GM23338 (cell line): Measurements from ENCODE around the gene ACTG1. TPM values are rescaled to one million over a fixed set of nuclear protein-coding genes. Genes with fewer than 3 reads are reported as not detected.

ENCODE experiments used
- ATAC-seq: fragments of 200-7000 bp; cut with Tn5 transposase; 3 replicates; pipeline ENCODE4 v1.9.1; 2020
- DNase-seq: peaks from one replicate; pipeline ENCODE4 v3.0.0-alpha.2; 2015; ENCODE audit warnings: low spot score
- H2AFZ ChIP-seq: fragments of 200-600 bp; sonication (generic); 2 replicates; pipeline ENCODE4 v1.8.0; 2016; ENCODE audit warnings: antibody characterized with exemption, mild to moderate bottlenecking, moderate library complexity
- H3F3A ChIP-seq: fragments of 200-600 bp; sonication (generic); replicated peaks from 2 replicates; pipeline ENCODE4 v1.8.0; 2017; ENCODE audit warnings: antibody characterized with exemption, mixed run types, low read depth
- H3K27ac ChIP-seq: fragments of 200-600 bp; sonication (generic); 2 replicates; pipeline ENCODE4 v1.6.1; 2016; ENCODE audit warnings: low read depth
- H3K27me3 ChIP-seq: fragments of 200-600 bp; sonication (generic); 2 replicates; pipeline ENCODE4 v1.8.0; 2016; ENCODE audit warnings: mild to moderate bottlenecking, mixed run types, moderate library complexity; ENCODE audit not compliant: insufficient read depth
- H3K36me3 ChIP-seq: fragments of 200-600 bp; sonication (generic); 2 replicates; pipeline ENCODE4 v1.8.0; 2016; ENCODE audit warnings: mild to moderate bottlenecking; ENCODE audit not compliant: insufficient read depth
- H3K4me1 ChIP-seq: fragments of 200-600 bp; sonication (generic); 2 replicates; pipeline ENCODE4 v1.8.0; 2016; ENCODE audit warnings: mild to moderate bottlenecking, moderate library complexity; ENCODE audit not compliant: insufficient read depth
- H3K4me2 ChIP-seq: fragments of 200-600 bp; sonication (generic); 2 replicates; pipeline ENCODE4 v1.7.1; 2017; ENCODE audit warnings: mixed run types
- H3K4me3 ChIP-seq: fragments of 200-600 bp; sonication (generic); 2 replicates; pipeline ENCODE4 v1.6.1; 2016; ENCODE audit warnings: mixed run types
- H3K79me2 ChIP-seq: fragments of 200-600 bp; sonication (generic); replicated peaks from 2 replicates; pipeline ENCODE4 v1.8.0; 2017; ENCODE audit warnings: mild to moderate bottlenecking; ENCODE audit not compliant: insufficient read depth
- H3K9me2 ChIP-seq: fragments of 200-600 bp; sonication (generic); 2 replicates; pipeline ENCODE4 v1.8.0; 2017; ENCODE audit not compliant: insufficient read depth
- H4K20me1 ChIP-seq: fragments of 200-600 bp; sonication (generic); replicated peaks from 2 replicates; pipeline ENCODE4 v1.8.0; 2017; ENCODE audit warnings: mild to moderate bottlenecking; ENCODE audit not compliant: insufficient read depth
- H3K27ac Mint-ChIP-seq: 2 replicates; pipeline ENCODE4 v1.8.0; 2020; ENCODE audit warnings: inconsistent platforms, mild to moderate bottlenecking, moderate library complexity, mixed read lengths
- H3K27me3 Mint-ChIP-seq: 3 replicates; pipeline ENCODE4 v1.8.0; 2022; ENCODE audit warnings: low read depth, mild to moderate bottlenecking, moderate library complexity, mixed read lengths, inconsistent platforms; ENCODE audit not compliant: insufficient read depth, poor library complexity
- H3K36me3 Mint-ChIP-seq: 3 replicates; pipeline ENCODE4 v1.8.0; 2021; ENCODE audit warnings: low read depth, mild to moderate bottlenecking, inconsistent platforms, moderate library complexity, mixed read lengths
- H3K4me1 Mint-ChIP-seq: 3 replicates; pipeline ENCODE4 v1.8.0; 2020; ENCODE audit warnings: mild to moderate bottlenecking, inconsistent platforms, mixed read lengths
- H3K4me3 Mint-ChIP-seq: 3 replicates; pipeline ENCODE4 v1.8.0; 2021; ENCODE audit warnings: moderate library complexity, mild to moderate bottlenecking, inconsistent platforms, mixed read lengths
- H3K9me3 Mint-ChIP-seq: 3 replicates; pipeline ENCODE4 v1.8.0; 2020; ENCODE audit warnings: moderate library complexity, mild to moderate bottlenecking, inconsistent platforms, mixed read lengths
- CREB1 ChIP-seq: fragments of 250-450 bp; sonication (Bioruptor Pico); IDR thresholded peaks from 2 replicates; pipeline ENCODE4 v1.5.0; 2020; ENCODE audit warnings: low read depth, mild to moderate bottlenecking, moderate library complexity
- JUNB ChIP-seq: IDR thresholded peaks from one replicate; pipeline ENCODE4 v1.6.1; 2016; ENCODE audit warnings: antibody characterized with exemption; ENCODE audit not compliant: unreplicated experiment
- ZNF114 ChIP-seq: fragments of 250-450 bp; sonication (Bioruptor Pico); IDR thresholded peaks from 2 replicates; pipeline ENCODE4 v1.5.0; 2020; ENCODE audit warnings: mild to moderate bottlenecking, moderate library complexity
- polyA plus RNA-seq: library from polyadenylated mRNA; unstranded; fragments of >200 nt; fragmentation: Nextera tagmentation; extraction: Ambion mirVana; gene quantifications from 2 replicates; pipeline ENCODE4 v1.2.1, GENCODE V29; 2016
- total RNA-seq: library from RNA; depleted of rRNA; stranded (reverse); fragments of >200 nt; shearing (Covaris generic); gene quantifications from 2 replicates; pipeline ENCODE4 v1.2.3, GENCODE V29; 2014
- TF ChIP-seq, protein P1 (sequence below): fragments of 250-450 bp; sonication (Bioruptor Pico); IDR thresholded peaks from 2 replicates; pipeline ENCODE4 v1.5.0; 2020; ENCODE audit warnings: mild to moderate bottlenecking, moderate library complexity
- TF ChIP-seq, protein P2 (sequence below), 2 experiments: fragments of 200-600 bp in 1 of 2; sonication (generic) in 1 of 2; conservative IDR thresholded peaks; 2 replicates each; pipeline versions ENCODE4 v1.5.1 to v1.6.1; 2016 to 2017; ENCODE audit warnings: antibody characterized with exemption in 2 of 2, low read depth in 2 of 2, mild to moderate bottlenecking in 2 of 2, moderate library complexity in 1 of 2
- TF ChIP-seq, protein P3 (sequence below): IDR thresholded peaks from 2 replicates; pipeline ENCODE4 v1.6.1; 2016; ENCODE audit warnings: antibody characterized with exemption

ACTG1 gene
- total and polyA plus RNA-seq, 2 experiments from 2014 or later = 1,867 to 4,739 TPM

DNA sequence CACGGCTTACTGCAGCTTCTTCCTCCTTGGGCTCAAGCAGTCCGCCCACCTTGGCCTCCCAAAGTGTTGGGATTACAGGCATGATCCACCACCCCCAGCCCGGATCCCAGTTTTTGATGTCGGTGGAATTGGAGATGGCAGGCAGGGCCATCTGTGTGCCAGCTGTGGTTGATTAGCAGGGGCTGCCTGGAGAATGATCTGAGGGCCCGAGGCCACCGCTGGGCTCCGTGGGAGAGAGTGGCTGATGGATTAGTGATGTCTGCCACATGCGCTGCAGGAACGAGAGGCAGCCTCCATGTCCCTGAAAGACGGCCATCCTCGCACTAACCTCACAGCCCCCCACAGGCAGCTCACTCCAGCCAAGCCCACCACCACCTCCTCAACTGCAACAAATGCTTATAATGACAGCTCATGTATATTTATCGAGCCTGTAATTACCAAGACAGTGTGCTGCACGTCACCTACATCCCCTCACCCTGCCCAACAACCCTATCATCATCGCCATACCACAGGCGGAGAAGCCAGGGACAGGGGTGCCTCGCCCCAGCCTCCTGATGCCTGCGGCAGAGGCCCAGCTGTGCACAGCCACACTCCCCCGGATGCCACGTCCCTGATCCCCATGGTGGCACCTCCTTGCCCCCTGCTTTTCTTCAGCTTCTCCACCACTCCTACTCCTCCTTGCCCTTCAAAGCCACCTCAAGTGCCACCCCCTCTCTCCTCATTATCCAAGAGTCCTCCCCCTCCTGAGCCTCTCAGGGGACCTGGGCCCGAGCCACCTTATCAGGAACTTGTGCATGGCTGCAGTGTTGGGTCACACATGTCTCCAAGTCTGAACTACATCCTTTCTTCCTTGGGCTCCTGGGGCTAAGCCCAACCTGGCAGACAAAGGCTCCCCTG is 33.2 kb downstream of the ACTG1 start (continued):
- TF ChIP-seq, protein P1, sequence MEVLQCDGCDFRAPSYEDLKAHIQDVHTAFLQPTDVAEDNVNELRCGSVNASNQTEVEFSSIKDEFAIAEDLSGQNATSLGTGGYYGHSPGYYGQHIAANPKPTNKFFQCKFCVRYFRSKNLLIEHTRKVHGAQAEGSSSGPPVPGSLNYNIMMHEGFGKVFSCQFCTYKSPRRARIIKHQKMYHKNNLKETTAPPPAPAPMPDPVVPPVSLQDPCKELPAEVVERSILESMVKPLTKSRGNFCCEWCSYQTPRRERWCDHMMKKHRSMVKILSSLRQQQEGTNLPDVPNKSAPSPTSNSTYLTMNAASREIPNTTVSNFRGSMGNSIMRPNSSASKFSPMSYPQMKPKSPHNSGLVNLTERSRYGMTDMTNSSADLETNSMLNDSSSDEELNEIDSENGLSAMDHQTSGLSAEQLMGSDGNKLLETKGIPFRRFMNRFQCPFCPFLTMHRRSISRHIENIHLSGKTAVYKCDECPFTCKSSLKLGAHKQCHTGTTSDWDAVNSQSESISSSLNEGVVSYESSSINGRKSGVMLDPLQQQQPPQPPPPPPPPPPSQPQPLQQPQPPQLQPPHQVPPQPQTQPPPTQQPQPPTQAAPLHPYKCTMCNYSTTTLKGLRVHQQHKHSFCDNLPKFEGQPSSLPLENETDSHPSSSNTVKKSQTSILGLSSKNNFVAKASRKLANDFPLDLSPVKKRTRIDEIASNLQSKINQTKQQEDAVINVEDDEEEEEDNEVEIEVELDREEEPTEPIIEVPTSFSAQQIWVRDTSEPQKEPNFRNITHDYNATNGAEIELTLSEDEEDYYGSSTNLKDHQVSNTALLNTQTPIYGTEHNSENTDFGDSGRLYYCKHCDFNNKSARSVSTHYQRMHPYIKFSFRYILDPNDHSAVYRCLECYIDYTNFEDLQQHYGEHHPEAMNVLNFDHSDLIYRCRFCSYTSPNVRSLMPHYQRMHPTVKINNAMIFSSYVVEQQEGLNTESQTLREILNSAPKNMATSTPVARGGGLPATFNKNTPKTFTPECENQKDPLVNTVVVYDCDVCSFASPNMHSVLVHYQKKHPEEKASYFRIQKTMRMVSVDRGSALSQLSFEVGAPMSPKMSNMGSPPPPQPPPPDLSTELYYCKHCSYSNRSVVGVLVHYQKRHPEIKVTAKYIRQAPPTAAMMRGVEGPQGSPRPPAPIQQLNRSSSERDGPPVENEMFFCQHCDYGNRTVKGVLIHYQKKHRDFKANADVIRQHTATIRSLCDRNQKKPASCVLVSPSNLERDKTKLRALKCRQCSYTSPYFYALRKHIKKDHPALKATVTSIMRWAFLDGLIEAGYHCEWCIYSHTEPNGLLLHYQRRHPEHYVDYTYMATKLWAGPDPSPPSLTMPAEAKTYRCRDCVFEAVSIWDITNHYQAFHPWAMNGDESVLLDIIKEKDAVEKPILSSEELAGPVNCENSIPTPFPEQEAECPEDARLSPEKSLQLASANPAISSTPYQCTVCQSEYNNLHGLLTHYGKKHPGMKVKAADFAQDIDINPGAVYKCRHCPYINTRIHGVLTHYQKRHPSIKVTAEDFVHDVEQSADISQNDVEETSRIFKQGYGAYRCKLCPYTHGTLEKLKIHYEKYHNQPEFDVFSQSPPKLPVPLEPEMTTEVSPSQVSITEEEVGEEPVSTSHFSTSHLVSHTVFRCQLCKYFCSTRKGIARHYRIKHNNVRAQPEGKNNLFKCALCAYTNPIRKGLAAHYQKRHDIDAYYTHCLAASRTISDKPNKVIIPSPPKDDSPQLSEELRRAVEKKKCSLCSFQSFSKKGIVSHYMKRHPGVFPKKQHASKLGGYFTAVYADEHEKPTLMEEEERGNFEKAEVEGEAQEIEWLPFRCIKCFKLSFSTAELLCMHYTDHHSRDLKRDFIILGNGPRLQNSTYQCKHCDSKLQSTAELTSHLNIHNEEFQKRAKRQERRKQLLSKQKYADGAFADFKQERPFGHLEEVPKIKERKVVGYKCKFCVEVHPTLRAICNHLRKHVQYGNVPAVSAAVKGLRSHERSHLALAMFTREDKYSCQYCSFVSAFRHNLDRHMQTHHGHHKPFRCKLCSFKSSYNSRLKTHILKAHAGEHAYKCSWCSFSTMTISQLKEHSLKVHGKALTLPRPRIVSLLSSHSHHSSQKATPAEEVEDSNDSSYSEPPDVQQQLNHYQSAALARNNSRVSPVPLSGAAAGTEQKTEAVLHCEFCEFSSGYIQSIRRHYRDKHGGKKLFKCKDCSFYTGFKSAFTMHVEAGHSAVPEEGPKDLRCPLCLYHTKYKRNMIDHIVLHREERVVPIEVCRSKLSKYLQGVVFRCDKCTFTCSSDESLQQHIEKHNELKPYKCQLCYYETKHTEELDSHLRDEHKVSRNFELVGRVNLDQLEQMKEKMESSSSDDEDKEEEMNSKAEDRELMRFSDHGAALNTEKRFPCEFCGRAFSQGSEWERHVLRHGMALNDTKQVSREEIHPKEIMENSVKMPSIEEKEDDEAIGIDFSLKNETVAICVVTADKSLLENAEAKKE = no peak
- TF ChIP-seq, protein P2, sequence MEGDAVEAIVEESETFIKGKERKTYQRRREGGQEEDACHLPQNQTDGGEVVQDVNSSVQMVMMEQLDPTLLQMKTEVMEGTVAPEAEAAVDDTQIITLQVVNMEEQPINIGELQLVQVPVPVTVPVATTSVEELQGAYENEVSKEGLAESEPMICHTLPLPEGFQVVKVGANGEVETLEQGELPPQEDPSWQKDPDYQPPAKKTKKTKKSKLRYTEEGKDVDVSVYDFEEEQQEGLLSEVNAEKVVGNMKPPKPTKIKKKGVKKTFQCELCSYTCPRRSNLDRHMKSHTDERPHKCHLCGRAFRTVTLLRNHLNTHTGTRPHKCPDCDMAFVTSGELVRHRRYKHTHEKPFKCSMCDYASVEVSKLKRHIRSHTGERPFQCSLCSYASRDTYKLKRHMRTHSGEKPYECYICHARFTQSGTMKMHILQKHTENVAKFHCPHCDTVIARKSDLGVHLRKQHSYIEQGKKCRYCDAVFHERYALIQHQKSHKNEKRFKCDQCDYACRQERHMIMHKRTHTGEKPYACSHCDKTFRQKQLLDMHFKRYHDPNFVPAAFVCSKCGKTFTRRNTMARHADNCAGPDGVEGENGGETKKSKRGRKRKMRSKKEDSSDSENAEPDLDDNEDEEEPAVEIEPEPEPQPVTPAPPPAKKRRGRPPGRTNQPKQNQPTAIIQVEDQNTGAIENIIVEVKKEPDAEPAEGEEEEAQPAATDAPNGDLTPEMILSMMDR (conservative IDR thresholded peaks at IDR 0.05; ENCODE audit: low read depth in 2 of 2) = no peak
- TF ChIP-seq ZNF114 (CRISPR knock-in tag) (no peak), CREB1 (CRISPR knock-in tag) (no peak)

DNA sequence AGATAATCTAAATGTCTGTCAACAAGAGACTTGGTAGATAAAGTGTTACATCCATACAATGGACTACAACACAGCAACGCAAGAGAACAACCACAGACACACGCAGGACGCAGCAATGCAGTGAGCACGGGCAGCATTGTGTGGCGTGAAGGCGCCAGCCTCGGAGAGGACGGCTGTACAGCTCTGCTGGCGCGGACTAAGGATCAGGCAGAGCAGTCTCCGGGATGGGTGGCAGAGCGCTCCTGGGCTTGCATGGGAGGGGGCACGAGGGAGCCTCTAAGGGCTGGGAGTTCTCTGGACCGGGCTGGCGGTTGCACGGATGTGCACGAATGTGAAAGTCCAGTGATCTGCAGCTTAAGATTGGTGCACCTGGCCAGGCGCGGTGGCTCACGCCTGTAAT is 34.5 kb downstream of the ACTG1 start:
- ATAC-seq (no peak), DNase-seq (no peak)
- no peaks in the 10 kb centered on the region; the same call in 2 of the 3 replicates for H3K36me3 Mint-ChIP-seq
- Histone ChIP-seq H3K4me3 (no peak overlapping the region), H3K4me2 (no peak overlapping the region), H3K36me3 (no peaks in the 10 kb centered on the region), H3F3A (no peaks in the 10 kb centered on the region), H3K9me2 (no peaks in the 10 kb centered on the region), H4K20me1 (no peaks in the 10 kb centered on the region), H3K27me3 (peaks cover 32% of the 10 kb centered on the region), H3K4me1 (no peaks in the 10 kb centered on the region; the same call in 1 of the 2 replicates), H2AFZ (no peak overlapping the region), H3K27ac (no peak overlapping the region), H3K79me2 (no peaks in the 10 kb centered on the region)
- H3K27me3 Mint-ChIP-seq = peaks cover 33% of the 10 kb centered on the region
- no peak overlapping the region for H3K27ac Mint-ChIP-seq
- H3K4me3 Mint-ChIP-seq = no peak overlapping the region
- H3K4me1 Mint-ChIP-seq = no peaks in the 10 kb centered on the region; the same call in 2 of the 3 replicates
- peaks cover 3% of the 10 kb centered on the region; the same call in 1 of the 3 replicates for H3K9me3 Mint-ChIP-seq
- TF ChIP-seq, protein P3, sequence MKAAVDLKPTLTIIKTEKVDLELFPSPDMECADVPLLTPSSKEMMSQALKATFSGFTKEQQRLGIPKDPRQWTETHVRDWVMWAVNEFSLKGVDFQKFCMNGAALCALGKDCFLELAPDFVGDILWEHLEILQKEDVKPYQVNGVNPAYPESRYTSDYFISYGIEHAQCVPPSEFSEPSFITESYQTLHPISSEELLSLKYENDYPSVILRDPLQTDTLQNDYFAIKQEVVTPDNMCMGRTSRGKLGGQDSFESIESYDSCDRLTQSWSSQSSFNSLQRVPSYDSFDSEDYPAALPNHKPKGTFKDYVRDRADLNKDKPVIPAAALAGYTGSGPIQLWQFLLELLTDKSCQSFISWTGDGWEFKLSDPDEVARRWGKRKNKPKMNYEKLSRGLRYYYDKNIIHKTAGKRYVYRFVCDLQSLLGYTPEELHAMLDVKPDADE = no peak
- no peak for TF ChIP-seq JUNB
